A673 (cell line): Measurements from ENCODE around the gene CRB2. TPM values are rescaled to one million over a fixed set of nuclear protein-coding genes. Genes with fewer than 3 reads are reported as not detected.

Source experiments
- BruUV-seq: library from RNA; stranded (reverse); fragments of 400-500 nt; replicated peaks from 2 replicates; lab custom pipeline; 2021; lab: Mats Ljungman, UMichigan
- CTCF ChIA-PET: fragments of 300-600 bp; sonication (Branson Sonifier 250); formaldehyde crosslinking; loops from one replicate; lab custom pipeline; 2022; ENCODE audit warnings: antibody characterized with exemption; lab: Charles Lee
- POLR2A ChIA-PET: fragments of 300-600 bp; sonication (Branson Sonifier 250); formaldehyde crosslinking; loops from one replicate; lab custom pipeline; 2022; ENCODE audit warnings: antibody characterized with exemption; ENCODE audit not compliant: low non-redundant PET; lab: Charles Lee
- DNase-seq: peaks from one replicate; pipeline ENCODE4 v3.0.0-alpha.2; 2015; ENCODE audit warnings: low spot score
- H3K27ac ChIP-seq: fragments of 200-600 bp; sonication (generic); 2 replicates; pipeline ENCODE4 v1.5.1; 2016; ENCODE audit warnings: mixed run types, low read depth, mild to moderate bottlenecking, mixed read lengths, antibody characterized with exemption, low read length; ENCODE audit not compliant: poor library complexity, severe bottlenecking
- H3K27me3 ChIP-seq: fragments of 200-600 bp; sonication (generic); replicated peaks from 2 replicates; pipeline ENCODE4 v1.6.1; 2017; ENCODE audit warnings: mixed run types, low read depth, mild to moderate bottlenecking, mixed read lengths, antibody characterized with exemption, low read length; ENCODE audit not compliant: insufficient read depth, poor library complexity
- H3K36me3 ChIP-seq: fragments of 200-600 bp; sonication (generic); 2 replicates; pipeline ENCODE4 v1.6.1; 2016; ENCODE audit warnings: mixed run types, mild to moderate bottlenecking, mixed read lengths, antibody characterized with exemption, low read length; ENCODE audit not compliant: insufficient read depth, poor library complexity, severe bottlenecking
- H3K4me1 ChIP-seq: fragments of 200-600 bp; sonication (generic); 2 replicates; pipeline ENCODE4 v1.6.1; 2017; ENCODE audit warnings: mixed run types, mild to moderate bottlenecking, mixed read lengths, antibody characterized with exemption, low read length; ENCODE audit not compliant: insufficient read depth, poor library complexity, severe bottlenecking
- H3K4me3 ChIP-seq: fragments of 200-600 bp; sonication (generic); 2 replicates; pipeline ENCODE4 v1.5.1; 2016; ENCODE audit warnings: low read depth, mixed run types, mild to moderate bottlenecking, mixed read lengths, low read length; ENCODE audit not compliant: poor library complexity, severe bottlenecking
- H3K9me3 ChIP-seq: fragments of 200-600 bp; sonication (generic); 2 replicates; pipeline ENCODE4 v1.6.1; 2016; ENCODE audit warnings: mixed run types, low read depth, mild to moderate bottlenecking, mixed read lengths, antibody characterized with exemption, low read length; ENCODE audit not compliant: poor library complexity, severe bottlenecking
- CTCF ChIP-seq: fragments of 300-800, 200-600 bp; sonication (generic); conservative IDR thresholded peaks from 2 replicates; pipeline ENCODE4 v1.5.1; 2017; ENCODE audit warnings: low read depth, mild to moderate bottlenecking, antibody characterized with exemption, low read length, moderate library complexity, mixed read lengths
- EZH2 ChIP-seq: fragments of 200-600 bp; sonication (generic); IDR thresholded peaks from 2 replicates; pipeline ENCODE4 v1.6.1; 2017; ENCODE audit warnings: borderline replicate concordance, low read depth, mild to moderate bottlenecking, mixed read lengths, antibody characterized with exemption, low read length; ENCODE audit not compliant: poor library complexity, severe bottlenecking
- intact Hi-C: fragments of 100-400 bp; cut with micrococcal nuclease; formaldehyde crosslinking; loops from one replicate; pipeline ENCODE4 v1.10.0; 2022; ENCODE audit not compliant: unreplicated experiment
- total RNA-seq: library from RNA; stranded (reverse); gene quantifications from 2 replicates; pipeline ENCODE4 v1.2.3, GENCODE V29; 2021

CRB2 gene
- total RNA-seq, 1 experiment from 2014 or later, result 0.47 TPM

GRCh38 chr9:123400926-123401503, 45.0 kb downstream of the CRB2 start:
- no peak for DNase-seq
- Histone ChIP-seq H3K27me3 (no peaks in the 10 kb centered on the region), H3K36me3 (no peaks in the 10 kb centered on the region), H3K4me3 (no peak overlapping the region), H3K4me1 (peaks cover under 1% of the 10 kb centered on the region), H3K9me3 (no peaks in the 10 kb centered on the region), H3K27ac (no peak overlapping the region)
- intact Hi-C loops, result loop anchor here (5.0 to 10.0 kb wide), 2 partner anchors 641 to 924 kb away; no protein-coding TSS in a partner anchor
- no peak for TF ChIP-seq EZH2
- BruUV-seq, result no TSS peak
- CTCF ChIA-PET, result interaction anchor here (0.6 kb wide), 2 partner anchors 37 to 617 kb away, joined by 4 to 10 read pairs; no protein-coding TSS in a partner anchor
- POLR2A ChIA-PET, result no interaction called here

- peak; percentile 68 for DNase-seq
- Histone ChIP-seq H3K9me3 (no peaks in the 10 kb centered on the region), H3K27me3 (no peaks in the 10 kb centered on the region), H3K36me3 (no peaks in the 10 kb centered on the region), H3K4me1 (peaks cover 11% of the 10 kb centered on the region), H3K27ac (no peak overlapping the region), H3K4me3 (no peak overlapping the region)
- POLR2A ChIA-PET, result no interaction called here
- intact Hi-C loops, result loop anchor here (2.0 to 10.0 kb wide), 3 partner anchors 139 to 923 kb away; no protein-coding TSS in a partner anchor
- TF ChIP-seq EZH2 (no peak), CTCF (peak; percentile 86)
- no TSS peak for BruUV-seq
- CTCF ChIA-PET, result interaction anchor here (1.0 kb wide), 1 partner anchor 48 kb away, joined by 3 read pairs; no protein-coding TSS in a partner anchor
Measured at GRCh38 chr9:123401879-123402513, 46.0 kb downstream of the CRB2 start.

GRCh38 chr9:123402981-123403509, 47.0 kb downstream of the CRB2 start:
- CTCF ChIA-PET, result no interaction called here
- POLR2A ChIA-PET, result no interaction called here
- H3K27me3 ChIP-seq, result no peaks in the 10 kb centered on the region
- BruUV-seq, result no TSS peak
- H3K4me1 ChIP-seq, result peaks cover 19% of the 10 kb centered on the region
- H3K9me3 ChIP-seq, result no peaks in the 10 kb centered on the region
- no peak overlapping the region for H3K4me3 ChIP-seq
- no peak overlapping the region for H3K27ac ChIP-seq
- no peaks in the 10 kb centered on the region for H3K36me3 ChIP-seq
- intact Hi-C loops, result loop anchor here (2.0 to 10.0 kb wide), 3 partner anchors 138 to 922 kb away; no protein-coding TSS in a partner anchor
- TF ChIP-seq CTCF (no peak), EZH2 (no peak)
- no peak for DNase-seq
